GM19043 (cell line): ENCODE results near the gene NAA11.

Experiments
- ATAC-seq: cut with Tn5 transposase; IDR thresholded peaks from one replicate; pipeline ENCODE4 v1.9.1; 2021; ENCODE audit warnings: low read depth; ENCODE audit not compliant: unreplicated experiment

The NAA11 gene

GRCh38 chr4:79325864-79326328 is at the start of gene NAA11:
Gene NAA11 (minus strand): TSS chr4:79326061. CDS start chr4:79325877, 184 bp downstream.
- no peak for ATAC-seq

GRCh38 chr4:79370026-79370425 is 44.2 kb upstream of the NAA11 start:
- ATAC-seq = no peak

GRCh38 chr4:79367096-79367495 is 41.2 kb upstream of the NAA11 start:
- no peak for ATAC-seq

- no peak for ATAC-seq
These were observed 40.6 kb upstream of the NAA11 start for GRCh38 chr4:79366422-79366821.

- ATAC-seq = no peak
These were observed 38.2 kb upstream of the NAA11 start for GRCh38 chr4:79364061-79364460.

- no peak for ATAC-seq
These were observed 36.8 kb upstream of the NAA11 start for GRCh38 chr4:79362626-79363025.

GRCh38 chr4:79360006-79360405 is 34.1 kb upstream of the NAA11 start:
- no peak for ATAC-seq

GRCh38 chr4:79358438-79358837 is 32.6 kb upstream of the NAA11 start:
- no peak for ATAC-seq

- no peak for ATAC-seq
These were observed 31.5 kb upstream of the NAA11 start for GRCh38 chr4:79357365-79357764.

GRCh38 chr4:79353075-79353474 is 27.2 kb upstream of the NAA11 start:
- ATAC-seq = no peak

- ATAC-seq = no peak
These were observed 22.5 kb upstream of the NAA11 start for GRCh38 chr4:79348405-79348804.

- no peak for ATAC-seq
These were observed 16.2 kb upstream of the NAA11 start for GRCh38 chr4:79341893-79342653.

GRCh38 chr4:79340568-79340967 is 14.7 kb upstream of the NAA11 start:
- ATAC-seq = no peak

GRCh38 chr4:79338148-79338547 is 12.3 kb upstream of the NAA11 start:
- ATAC-seq = peak; percentile 67

GRCh38 chr4:79334783-79335182 is 8.9 kb upstream of the NAA11 start:
- ATAC-seq = no peak

GRCh38 chr4:79334341-79334740 is 8.5 kb upstream of the NAA11 start:
- ATAC-seq = no peak

- ATAC-seq = no peak
These were observed 5.4 kb upstream of the NAA11 start for GRCh38 chr4:79331126-79331876.

- ATAC-seq = no peak
These were observed 4.9 kb upstream of the NAA11 start for GRCh38 chr4:79330720-79331119.

- no peak for ATAC-seq
These were observed 425 bp downstream of the NAA11 start for GRCh38 chr4:79325436-79325835.

GRCh38 chr4:79319975-79320374 is 5.9 kb downstream of the NAA11 start:
- no peak for ATAC-seq

GRCh38 chr4:79317711-79318110 is 8.2 kb downstream of the NAA11 start:
- no peak for ATAC-seq

- no peak for ATAC-seq
These were observed 10.0 kb downstream of the NAA11 start for GRCh38 chr4:79315891-79316290.
